IPS DF 19.7 (cell line): ENCODE measurements around the gene UBXN10.

Experiments used
- DNase-seq: peaks from one replicate; pipeline ENCODE4 v3.0.0-alpha.2; 2013; ENCODE audit warnings: low read depth, low spot score

UBXN10 gene

GRCh38 chr1:20234788-20235535 lies 49.1 kb downstream of the UBXN10 start:
- DNase-seq = no peak

- DNase-seq = no peak
Measured at GRCh38 chr1:20237646-20238045, 51.8 kb downstream of the UBXN10 start.

GRCh38 chr1:20240012-20240411 lies 54.1 kb downstream of the UBXN10 start:
- no peak for DNase-seq

GRCh38 chr1:20242890-20243479 lies 57.1 kb downstream of the UBXN10 start:
- DNase-seq = no peak
